ENCODE measurements around the gene BYSL. TPM values are rescaled to one million over a fixed set of nuclear protein-coding genes. Genes with fewer than 3 reads are reported as not detected.

Gene BYSL
- total RNA-seq, 4 donors from 2014 or later: 2.8 to 6.1 (median 4.2) TPM

GRCh38 chr6:41934278-41935192 lies 13.2 kb downstream of the BYSL start:
- TF ChIP-seq CTCF (IDR thresholded peaks at IDR 0.05) (no peak), POLR2A (IDR thresholded peaks at IDR 0.05) (no peak)
- WGBS, 2 donors: 82 to 88% methylated on average over 7 of the region's 7 CpGs
- intact Hi-C loops (cut with DNase I): loop anchor here (5.0 kb wide), 2 partner anchors 87 to 108 kb away; no protein-coding TSS in a partner anchor
- no peaks in the 10 kb centered on the region for H3K9me3 ChIP-seq
- no peaks in the 10 kb centered on the region for H3K27me3 ChIP-seq
- no peak overlapping the region for H3K4me3 ChIP-seq (replicated peaks in 1 of 3)
- H3K36me3 ChIP-seq: peaks cover 48 to 57% of the 10 kb centered on the region in 2 donors
- no peak overlapping the region for H3K27ac ChIP-seq
- no peak for DNase-seq
- H3K4me1 ChIP-seq: peaks cover 3 to 20% of the 10 kb centered on the region in 2 donors

- H3K27ac ChIP-seq: no peak overlapping the region
- WGBS, 2 donors: 83 to 100% methylated on average over 1 of the region's 1 CpG
- DNase-seq: no peak
- H3K9me3 ChIP-seq: no peaks in the 10 kb centered on the region
- intact Hi-C loops (cut with DNase I): loop anchor here (5.0 kb wide), 2 partner anchors 88 to 107 kb away; no protein-coding TSS in a partner anchor
- TF ChIP-seq CTCF (IDR thresholded peaks at IDR 0.05): no peak
- TF ChIP-seq POLR2A (IDR thresholded peaks at IDR 0.05): no peak
- peaks cover 9 to 27% of the 10 kb centered on the region in 2 donors for H3K4me1 ChIP-seq
- H3K4me3 ChIP-seq (replicated peaks in 1 of 3): no peak overlapping the region
- no peaks in the 10 kb centered on the region for H3K27me3 ChIP-seq
- H3K36me3 ChIP-seq: peaks cover 43 to 51% of the 10 kb centered on the region in 2 donors
Observed at GRCh38 chr6:41935193-41935574, 13.9 kb downstream of the BYSL start.

GRCh38 chr6:41935685-41936072 lies 14.4 kb downstream of the BYSL start:
- TF ChIP-seq CTCF (IDR thresholded peaks at IDR 0.05): no peak
- no peak for TF ChIP-seq POLR2A (IDR thresholded peaks at IDR 0.05)
- Histone ChIP-seq H3K36me3 (peaks cover 42 to 46% of the 10 kb centered on the region in 2 donors), H3K4me1 (peaks cover 14 to 32% of the 10 kb centered on the region in 2 donors), H3K9me3 (no peaks in the 10 kb centered on the region), H3K27me3 (no peaks in the 10 kb centered on the region), H3K27ac (no peak overlapping the region), H3K4me3 (replicated peaks in 1 of 3) (no peak overlapping the region)
- intact Hi-C loops (cut with DNase I): loop anchor here (5.0 kb wide), 2 partner anchors 88 to 107 kb away; no protein-coding TSS in a partner anchor
- 75 to 78% methylated on average over 1 to 8 of the region's 8 CpGs for whole genome bisulfite sequencing, 2 donors
- DNase-seq: no peak

GRCh38 chr6:41936073-41936837 lies 15.0 kb downstream of the BYSL start:
- H3K36me3 ChIP-seq: peaks cover 38 to 40% of the 10 kb centered on the region in 2 donors
- 52 to 55% methylated on average over 10 of the region's 10 CpGs for WGBS, 2 donors
- DNase-seq: peak; percentile 83
- intact Hi-C loops (cut with DNase I): loop anchor here (5.0 kb wide), 2 partner anchors 89 to 106 kb away; no protein-coding TSS in a partner anchor
- no peak overlapping the region for H3K4me3 ChIP-seq (replicated peaks in 1 of 3)
- H3K9me3 ChIP-seq: no peaks in the 10 kb centered on the region
- H3K4me1 ChIP-seq: peaks cover 14 to 33% of the 10 kb centered on the region in 2 donors
- TF ChIP-seq CTCF (IDR thresholded peaks at IDR 0.05) (peak; percentile 53 to 88 (median 74)), POLR2A (IDR thresholded peaks at IDR 0.05) (no peak)
- no peak overlapping the region for H3K27ac ChIP-seq
- H3K27me3 ChIP-seq: no peaks in the 10 kb centered on the region

Measured in thyroid gland (tissue), 4 donors.